Breast epithelium (tissue), 4 donors: ENCODE measurements around the gene COL5A1. TPM values are rescaled to one million over a fixed set of nuclear protein-coding genes. Genes with fewer than 3 reads are reported as not detected.
"Not testable (repeated sequence)": the region's sequence is repeated elsewhere in the genome, so short reads cannot be mapped to it uniquely, and the experiment has no call there.

Experiments used
- DNase-seq, 2 donors: peaks; one replicate each; pipeline ENCODE4 v3.0.0-alpha.2; 2019; ENCODE audit warnings: low spot score in 2 of 2
- H3K27ac ChIP-seq, 2 donors: fragments of 200-600 bp; sonication (generic) in 1 of 2; one replicate each; pipeline ENCODE4 v1.5.1; 2016 to 2019; ENCODE audit warnings: mild to moderate bottlenecking in 1 of 2
- H3K27me3 ChIP-seq, 2 donors: fragments of 200-600 bp; sonication (generic) in 1 of 2; one replicate each; pipeline versions ENCODE4 v1.5.1 to v1.6.0; 2017 to 2019; ENCODE audit warnings: control low read depth in 1 of 2, mild to moderate bottlenecking in 1 of 2
- H3K36me3 ChIP-seq: fragments of 200-600 bp; one replicate; pipeline ENCODE4 v1.5.1; 2019
- H3K4me1 ChIP-seq, 2 donors: fragments of 200-600 bp; sonication (generic); one replicate each; pipeline ENCODE4 v1.5.1; 2016 to 2019; ENCODE audit warnings: control low read depth in 1 of 2
- H3K4me3 ChIP-seq, 3 donors: fragments of 200-600 bp; sonication (generic); 1 replicate in 2 of 3; 2 replicates in 1 of 3; pipeline ENCODE4 v1.5.1; 2016 to 2019; ENCODE audit warnings: mild to moderate bottlenecking in 3 of 3, moderate library complexity in 2 of 3
- H3K9me3 ChIP-seq, 2 donors: fragments of 200-600 bp; sonication (generic) in 1 of 2; one replicate each; pipeline ENCODE4 v1.5.1; 2016 to 2019; ENCODE audit warnings: control low read depth in 1 of 2
- POLR2A ChIP-seq: fragments of 450-650 bp; IDR thresholded peaks from one replicate; pipeline ENCODE4 v1.6.1; 2016; ENCODE audit warnings: antibody characterized with exemption, mild to moderate bottlenecking, moderate library complexity
- POLR2AphosphoS5 ChIP-seq, 3 donors: sonication (generic); formaldehyde crosslinking; IDR thresholded peaks; one replicate each; pipeline ENCODE4 v1.6.1; 2017; ENCODE audit warnings: antibody characterized with exemption in 3 of 3
- intact Hi-C: fragments of 100-400 bp; cut with DNase I; formaldehyde crosslinking; loops from one replicate; pipeline ENCODE4 v1.15.1; 2023; ENCODE audit warnings: low total_unique reads
- total RNA-seq, 3 donors: library from RNA; depleted of rRNA; stranded (reverse); fragments of >200 nt; gene quantifications; one replicate each; pipeline ENCODE4 v1.1.0, GENCODE V29; 2016
- TF ChIP-seq, protein P1 (sequence below), 3 donors: fragments of 450-650 bp; IDR thresholded peaks; one replicate each; pipeline ENCODE4 v1.5.1; 2016 to 2017; ENCODE audit warnings: antibody characterized with exemption in 3 of 3, mild to moderate bottlenecking in 3 of 3, moderate library complexity in 3 of 3

Gene COL5A1
- total RNA-seq, 3 donors from 2014 or later, result 12.1 to 17.0 (median 15.4) TPM

DNA sequence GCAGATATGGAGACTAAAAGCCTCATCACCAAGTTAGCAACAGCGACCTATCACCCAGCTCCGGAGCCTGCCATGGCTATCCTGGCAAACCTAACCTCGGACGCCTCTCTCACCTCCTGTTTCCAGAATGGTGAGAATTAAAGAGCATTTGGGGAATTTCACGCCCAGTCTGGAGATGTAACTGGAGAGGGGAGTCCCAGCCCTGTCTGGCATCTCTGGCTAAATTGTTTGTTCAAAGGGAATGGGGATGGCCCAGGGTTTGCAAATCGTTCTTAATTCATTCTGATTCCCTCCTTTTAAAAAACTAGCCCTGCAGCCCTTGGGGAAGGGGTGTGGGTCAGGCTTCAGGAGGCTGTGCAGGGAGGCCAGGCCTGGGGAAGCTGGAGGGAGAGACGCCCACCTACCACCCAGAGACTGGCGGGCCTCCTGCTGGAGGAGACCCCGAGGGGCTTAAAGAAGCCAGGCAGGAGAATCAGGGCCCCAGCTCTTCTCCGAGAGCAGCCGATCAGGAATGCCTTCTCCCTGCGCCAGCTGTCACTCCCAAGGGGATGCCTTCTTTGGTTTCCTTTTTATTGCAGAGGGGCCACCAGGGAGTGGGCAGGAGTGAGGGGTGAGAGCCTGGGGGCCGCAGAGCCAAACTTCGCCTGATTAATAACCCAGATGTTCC is 964 bp upstream of the COL5A1 start:
- peaks cover 0 to 4% of the 10 kb centered on the region in 2 donors for H3K27me3 ChIP-seq
- intact Hi-C loops, result no loop called here
- H3K36me3 ChIP-seq, result no peaks in the 10 kb centered on the region
- H3K4me3 ChIP-seq, result peak overlapping the region; percentile 67 to 88 (median 73)
- peaks cover 0 to 7% of the 10 kb centered on the region in 2 donors for H3K4me1 ChIP-seq
- TF ChIP-seq POLR2AphosphoS5 (IDR thresholded peaks at IDR 0.05) (no peak), POLR2A (no peak)
- TF ChIP-seq, protein P1, sequence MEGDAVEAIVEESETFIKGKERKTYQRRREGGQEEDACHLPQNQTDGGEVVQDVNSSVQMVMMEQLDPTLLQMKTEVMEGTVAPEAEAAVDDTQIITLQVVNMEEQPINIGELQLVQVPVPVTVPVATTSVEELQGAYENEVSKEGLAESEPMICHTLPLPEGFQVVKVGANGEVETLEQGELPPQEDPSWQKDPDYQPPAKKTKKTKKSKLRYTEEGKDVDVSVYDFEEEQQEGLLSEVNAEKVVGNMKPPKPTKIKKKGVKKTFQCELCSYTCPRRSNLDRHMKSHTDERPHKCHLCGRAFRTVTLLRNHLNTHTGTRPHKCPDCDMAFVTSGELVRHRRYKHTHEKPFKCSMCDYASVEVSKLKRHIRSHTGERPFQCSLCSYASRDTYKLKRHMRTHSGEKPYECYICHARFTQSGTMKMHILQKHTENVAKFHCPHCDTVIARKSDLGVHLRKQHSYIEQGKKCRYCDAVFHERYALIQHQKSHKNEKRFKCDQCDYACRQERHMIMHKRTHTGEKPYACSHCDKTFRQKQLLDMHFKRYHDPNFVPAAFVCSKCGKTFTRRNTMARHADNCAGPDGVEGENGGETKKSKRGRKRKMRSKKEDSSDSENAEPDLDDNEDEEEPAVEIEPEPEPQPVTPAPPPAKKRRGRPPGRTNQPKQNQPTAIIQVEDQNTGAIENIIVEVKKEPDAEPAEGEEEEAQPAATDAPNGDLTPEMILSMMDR (IDR thresholded peaks at IDR 0.05), result no peak
- no peak for DNase-seq
- no peaks in the 10 kb centered on the region for H3K9me3 ChIP-seq
- peak overlapping the region in 1 of 2 donors; percentile 92 for H3K27ac ChIP-seq

GRCh38 chr9:134641990-134642384 is 384 bp downstream of the COL5A1 start:
- H3K36me3 ChIP-seq, result no peaks in the 10 kb centered on the region
- no peak for DNase-seq
- peak overlapping the region; percentile 75 to 92 for H3K27ac ChIP-seq
- H3K4me1 ChIP-seq, result peaks cover 7 to 10% of the 10 kb centered on the region in 2 donors
- intact Hi-C loops, result no loop called here
- TF ChIP-seq POLR2A, result no peak
- TF ChIP-seq, protein P1 (IDR thresholded peaks at IDR 0.05), result no peak
- no peak for TF ChIP-seq POLR2AphosphoS5 (IDR thresholded peaks at IDR 0.05)
- H3K4me3 ChIP-seq, result peak overlapping the region; percentile 67 to 88 (median 73)
- peaks cover 0 to 4% of the 10 kb centered on the region in 2 donors for H3K27me3 ChIP-seq
- H3K9me3 ChIP-seq, result no peaks in the 10 kb centered on the region

DNA sequence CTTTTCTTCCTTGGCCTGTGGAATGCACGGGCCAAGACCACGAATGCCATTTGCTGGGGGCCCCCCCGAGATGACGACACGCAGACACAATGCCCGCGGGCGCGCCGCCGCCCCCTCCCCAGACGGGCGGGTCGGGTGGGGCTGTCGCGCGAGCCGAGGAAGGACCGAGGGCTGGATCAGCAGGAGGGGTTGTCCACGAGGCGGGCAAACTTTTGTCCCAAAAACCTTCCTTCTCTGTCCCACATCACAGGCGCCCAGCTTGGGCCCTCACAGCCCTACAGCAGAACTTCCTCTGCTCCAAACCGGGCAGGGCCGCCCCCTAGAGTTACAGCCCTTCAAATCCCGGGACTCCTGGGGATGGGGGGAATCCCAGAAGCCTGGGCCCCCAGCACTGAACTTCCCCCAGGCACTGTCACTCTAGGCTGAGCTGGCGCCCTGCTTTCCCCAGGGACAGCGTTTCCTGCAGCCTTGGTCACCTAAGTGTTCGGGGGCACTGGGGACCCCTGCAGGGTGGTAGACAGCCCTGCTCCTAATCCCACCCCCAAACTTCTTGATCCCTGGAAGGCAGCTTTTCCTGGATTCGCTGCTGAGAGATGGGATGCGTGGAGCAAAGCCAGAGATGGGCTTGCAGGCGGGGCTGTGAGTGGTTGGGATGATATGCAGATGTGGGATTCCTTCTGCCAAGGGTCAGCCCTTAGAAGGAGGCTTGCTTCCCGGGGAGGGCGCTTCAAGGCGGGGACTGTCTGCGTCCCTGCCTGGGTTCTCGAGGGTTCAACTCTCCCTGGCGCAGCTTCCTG is 980 bp downstream of the COL5A1 start:
- TF ChIP-seq POLR2AphosphoS5 (IDR thresholded peaks at IDR 0.05) (peak in 2 of 3 donors; percentile 14 to 60), POLR2A (no peak)

DNA sequence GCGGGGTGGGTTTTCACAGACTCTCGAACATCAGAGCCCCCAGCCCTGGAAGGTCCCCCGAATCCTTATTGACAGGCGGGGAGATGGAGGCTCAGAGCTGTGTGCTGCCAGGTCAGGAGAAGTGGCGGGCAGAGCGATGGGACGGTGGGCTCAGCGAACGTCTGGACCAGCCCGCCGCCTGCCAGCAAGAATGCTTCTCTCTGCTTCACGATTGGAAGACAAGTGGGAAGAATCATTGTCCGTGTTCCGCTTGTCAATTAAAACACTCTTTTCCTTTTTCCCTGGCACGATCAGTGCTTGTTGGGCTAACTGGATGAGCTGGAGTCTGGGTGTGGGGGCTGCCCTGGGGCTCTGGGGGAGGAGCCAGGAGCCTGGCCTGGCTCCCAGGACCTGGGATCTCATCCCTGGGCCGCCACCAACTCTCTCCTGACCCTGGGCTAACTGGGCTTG is 1.6 kb downstream of the COL5A1 start:
- intact Hi-C loops, result no loop called here
- Histone ChIP-seq H3K4me3 (peak overlapping the region; percentile 67 to 88 (median 73)), H3K27me3 (peaks cover 0 to 4% of the 10 kb centered on the region in 2 donors), H3K27ac (peak overlapping the region; percentile 75 to 92), H3K9me3 (no peaks in the 10 kb centered on the region), H3K4me1 (peaks cover 7 to 12% of the 10 kb centered on the region in 2 donors), H3K36me3 (no peaks in the 10 kb centered on the region)
- TF ChIP-seq, protein P1 (IDR thresholded peaks at IDR 0.05), result no peak
- no peak for TF ChIP-seq POLR2AphosphoS5 (IDR thresholded peaks at IDR 0.05)
- no peak for TF ChIP-seq POLR2A
- DNase-seq, result no peak

More for the DNA sequence above, 980 bp downstream of the COL5A1 start:
- Histone ChIP-seq H3K4me3 (peak overlapping the region; percentile 67 to 88 (median 73)), H3K27me3 (peaks cover 0 to 4% of the 10 kb centered on the region in 2 donors), H3K4me1 (peaks cover 7 to 12% of the 10 kb centered on the region in 2 donors), H3K27ac (peak overlapping the region; percentile 75 to 92), H3K36me3 (no peaks in the 10 kb centered on the region), H3K9me3 (no peaks in the 10 kb centered on the region)
- peak in 1 of 2 donors; percentile 42 for DNase-seq
- intact Hi-C loops, result no loop called here

- H3K27me3 ChIP-seq, intact Hi-C loops, H3K9me3 ChIP-seq, DNase-seq, H3K36me3 ChIP-seq: not testable (repeated sequence)
- peak overlapping the region in 2 of 3 donors; percentile 65 to 67 for H3K4me3 ChIP-seq
- H3K4me1 ChIP-seq, result peaks cover 7 to 12% of the 10 kb centered on the region in 2 donors
- peak overlapping the region in 1 of 2 donors; percentile 87 for H3K27ac ChIP-seq
These were observed 2.8 kb downstream of the COL5A1 start for GRCh38 chr9:134644401-134644724.
